ENCODE measurements around the gene ADGRF1. TPM values are rescaled to one million over a fixed set of nuclear protein-coding genes. Genes with fewer than 3 reads are reported as not detected.

Gene ADGRF1
- total RNA-seq, 5 donors from 2014 or later (not counting 1 experiment from before 2014, with no cell fraction given), result 0.19 to 0.32 TPM; not detected in 3

DNA sequence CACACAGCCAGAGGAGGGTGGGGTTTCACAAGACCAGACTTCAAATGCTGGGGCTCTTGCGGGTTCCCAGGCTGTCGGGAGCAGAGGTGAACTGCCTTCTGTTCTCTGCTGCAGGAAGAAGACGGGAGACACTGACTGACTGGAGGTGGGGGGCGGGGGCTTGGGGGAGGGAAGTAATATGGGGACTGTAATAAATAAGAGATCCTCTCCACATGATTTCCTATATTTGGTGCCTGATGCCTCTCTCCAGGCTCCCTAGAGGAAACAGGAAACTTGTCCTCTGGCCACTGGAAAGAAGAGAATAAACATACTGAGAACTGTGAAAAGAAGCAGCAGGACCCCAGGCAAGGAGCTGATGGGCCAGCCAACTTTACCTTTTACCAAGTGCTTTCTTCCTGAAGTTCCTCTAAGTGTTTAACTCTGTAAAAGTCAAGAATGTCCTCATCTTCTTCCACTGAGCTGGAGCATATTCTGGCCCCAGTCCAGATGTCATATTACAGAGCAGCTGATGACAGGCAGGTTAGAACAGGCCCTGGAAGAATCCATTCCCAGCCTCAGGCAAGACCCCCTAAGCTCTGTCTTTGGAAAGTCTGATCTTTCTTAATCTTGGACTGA lies 87.2 kb downstream of the ADGRF1 start:
- no peaks in the 10 kb centered on the region for H3K4me1 ChIP-seq (ENCODE audit: control insufficient read depth in 1 of 2, extremely low read depth in 1 of 2, insufficient read depth in 2 of 2, low read length in 2 of 2)
- peaks cover 0 to 1% of the 10 kb centered on the region in 2 experiments for H3K27me3 ChIP-seq (replicated peaks in 1 of 2; ENCODE audit: control insufficient read depth in 2 of 2, extremely low read depth in 1 of 2, insufficient read depth in 2 of 2, low read length in 1 of 2)
- no peaks in the 10 kb centered on the region for H3K9me3 ChIP-seq
- Mint-ChIP-seq H3K27me3 (peaks cover 13 to 22% of the 10 kb centered on the region in 2 donors), H3K9me3 (no peaks in the 10 kb centered on the region), H3K27ac (no peak overlapping the region), H3K4me3 (no peak overlapping the region), H3K36me3 (no peaks in the 10 kb centered on the region), H3K4me1 (no peaks in the 10 kb centered on the region)
- H3K4me3 ChIP-seq (ENCODE audit: control insufficient read depth in 1 of 2, extremely low read depth in 1 of 2, low read length in 1 of 2), result no peak overlapping the region
- ChIA-PET POLR2A (no interaction called here), CTCF (no interaction called here)
- ATAC-seq (replicated peaks in 1 of 4) (no peak), DNase-seq (no peak)
- no CpG with 5 or more reads among the region's 4 CpGs for WGBS (ENCODE audit: insufficient coverage)
- H3K36me3 ChIP-seq (ENCODE audit: control insufficient read depth in 2 of 2, extremely low read depth in 1 of 2, insufficient read depth in 1 of 2, low read length in 1 of 2), result no peaks in the 10 kb centered on the region
- no peak overlapping the region for H3K27ac ChIP-seq (ENCODE audit: low read length)

GRCh38 chr6:46953921-46954320 lies 88.2 kb downstream of the ADGRF1 start:
- Histone ChIP-seq H3K4me1 (ENCODE audit: control insufficient read depth in 1 of 2, extremely low read depth in 1 of 2, insufficient read depth in 2 of 2, low read length in 2 of 2) (no peaks in the 10 kb centered on the region), H3K9me3 (no peaks in the 10 kb centered on the region), H3K27me3 (replicated peaks in 1 of 2; ENCODE audit: control insufficient read depth in 2 of 2, extremely low read depth in 1 of 2, insufficient read depth in 2 of 2, low read length in 1 of 2) (peaks cover 0 to 2% of the 10 kb centered on the region in 2 experiments), H3K27ac (ENCODE audit: low read length) (no peak overlapping the region), H3K4me3 (ENCODE audit: control insufficient read depth in 1 of 2, extremely low read depth in 1 of 2, low read length in 1 of 2) (no peak overlapping the region), H3K36me3 (ENCODE audit: control insufficient read depth in 2 of 2, extremely low read depth in 1 of 2, insufficient read depth in 1 of 2, low read length in 1 of 2) (no peaks in the 10 kb centered on the region)
- Mint-ChIP-seq H3K4me3 (no peak overlapping the region), H3K9me3 (no peaks in the 10 kb centered on the region), H3K36me3 (no peaks in the 10 kb centered on the region), H3K27me3 (peaks cover 13 to 18% of the 10 kb centered on the region in 2 donors), H3K27ac (no peak overlapping the region), H3K4me1 (no peaks in the 10 kb centered on the region)
- ChIA-PET POLR2A (no interaction called here), CTCF (no interaction called here)
- 100% methylated on average over 1 of the region's 4 CpGs for WGBS (ENCODE audit: insufficient coverage)
- DNase-seq, result no peak
- ATAC-seq (replicated peaks in 1 of 4), result no peak

DNA sequence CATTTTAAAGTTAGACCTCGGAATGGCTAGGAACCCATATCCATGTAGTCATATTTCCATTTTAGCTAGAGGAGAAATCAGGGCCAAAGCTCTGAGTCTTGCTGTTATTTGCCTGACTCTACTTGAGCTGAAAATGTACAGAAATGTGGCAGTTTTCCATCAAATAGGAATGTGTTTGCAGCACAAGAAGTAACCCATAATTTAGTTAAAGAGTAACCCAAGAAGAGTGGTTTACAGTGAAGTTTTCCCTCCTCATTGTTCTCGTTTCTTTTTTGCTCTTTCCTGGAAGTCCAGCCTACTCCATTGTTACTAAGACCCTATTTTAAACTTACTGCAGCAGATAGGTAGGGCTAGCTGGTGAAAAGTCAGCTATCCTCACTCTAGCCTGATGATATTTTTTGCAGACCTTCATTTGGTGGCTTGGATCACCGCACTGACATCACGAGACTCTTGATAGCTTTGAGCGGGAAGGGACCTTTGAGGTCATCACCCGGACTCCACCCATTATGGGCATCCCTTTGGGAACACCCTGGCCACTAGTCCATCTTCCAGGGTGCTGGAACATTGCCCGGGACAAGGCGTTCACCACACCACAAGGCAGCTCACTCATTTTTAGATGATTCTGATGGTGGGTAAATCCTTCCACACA lies 92.4 kb downstream of the ADGRF1 start:
- ChIA-PET POLR2A (no interaction called here), CTCF (no interaction called here)
- Mint-ChIP-seq H3K4me1 (no peaks in the 10 kb centered on the region), H3K9me3 (no peaks in the 10 kb centered on the region), H3K4me3 (no peak overlapping the region), H3K27me3 (peaks cover 13 to 20% of the 10 kb centered on the region in 2 donors), H3K27ac (no peak overlapping the region), H3K36me3 (no peaks in the 10 kb centered on the region)
- DNase-seq, result no peak
- no peak overlapping the region for H3K4me3 ChIP-seq (ENCODE audit: control insufficient read depth in 1 of 2, extremely low read depth in 1 of 2, low read length in 1 of 2)
- WGBS (ENCODE audit: insufficient coverage), result 92% methylated on average over 3 of the region's 8 CpGs
- ATAC-seq (replicated peaks in 1 of 4), result no peak
- H3K27ac ChIP-seq (ENCODE audit: low read length), result no peak overlapping the region
- H3K4me1 ChIP-seq (ENCODE audit: control insufficient read depth in 1 of 2, extremely low read depth in 1 of 2, insufficient read depth in 2 of 2, low read length in 2 of 2), result no peaks in the 10 kb centered on the region
- peaks cover 0 to 2% of the 10 kb centered on the region in 2 experiments for H3K27me3 ChIP-seq (replicated peaks in 1 of 2; ENCODE audit: control insufficient read depth in 2 of 2, extremely low read depth in 1 of 2, insufficient read depth in 2 of 2, low read length in 1 of 2)
- H3K9me3 ChIP-seq, result no peaks in the 10 kb centered on the region
- no peaks in the 10 kb centered on the region for H3K36me3 ChIP-seq (ENCODE audit: control insufficient read depth in 2 of 2, extremely low read depth in 1 of 2, insufficient read depth in 1 of 2, low read length in 1 of 2)

DNA sequence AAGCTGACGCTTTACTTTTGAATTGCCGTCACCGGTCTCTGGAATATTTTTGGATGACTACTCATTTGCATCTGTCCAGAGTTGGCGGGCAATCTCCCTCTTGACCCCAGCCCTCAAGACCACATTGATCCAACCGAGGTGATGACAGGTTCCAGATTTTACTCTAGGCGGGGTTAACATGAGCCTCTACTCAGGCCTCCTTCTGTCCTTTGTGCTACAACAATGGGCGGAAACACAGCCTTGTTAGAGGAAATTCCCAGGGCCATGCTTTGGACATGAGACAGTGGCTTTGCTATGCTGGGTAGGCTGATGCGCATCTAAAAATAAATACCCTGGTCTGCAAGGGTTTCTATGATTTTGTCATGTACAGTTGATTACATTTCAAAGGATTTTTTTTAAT lies 93.4 kb downstream of the ADGRF1 start:
- peaks cover 10 to 20% of the 10 kb centered on the region in 2 donors for H3K27me3 Mint-ChIP-seq
- no peaks in the 10 kb centered on the region for H3K36me3 Mint-ChIP-seq
- ATAC-seq (replicated peaks in 1 of 4), result no peak

More for the DNA sequence above, 93.4 kb downstream of the ADGRF1 start:
- no peaks in the 10 kb centered on the region for H3K9me3 Mint-ChIP-seq
- no peak overlapping the region for H3K27ac Mint-ChIP-seq
- Histone ChIP-seq H3K27ac (ENCODE audit: low read length) (no peak overlapping the region), H3K4me3 (ENCODE audit: control insufficient read depth in 1 of 2, extremely low read depth in 1 of 2, low read length in 1 of 2) (no peak overlapping the region), H3K27me3 (replicated peaks in 1 of 2; ENCODE audit: control insufficient read depth in 2 of 2, extremely low read depth in 1 of 2, insufficient read depth in 2 of 2, low read length in 1 of 2) (peaks cover 0 to 2% of the 10 kb centered on the region in 2 experiments), H3K4me1 (ENCODE audit: control insufficient read depth in 1 of 2, extremely low read depth in 1 of 2, insufficient read depth in 2 of 2, low read length in 2 of 2) (no peaks in the 10 kb centered on the region), H3K36me3 (ENCODE audit: control insufficient read depth in 2 of 2, extremely low read depth in 1 of 2, insufficient read depth in 1 of 2, low read length in 1 of 2) (no peaks in the 10 kb centered on the region), H3K9me3 (no peaks in the 10 kb centered on the region)
- ChIA-PET POLR2A (interaction anchor here in 1 of 2 donors (0.7 kb wide), 1 partner anchor 16 kb away, joined by 4 read pairs; no protein-coding TSS in a partner anchor), CTCF (no interaction called here)
- H3K4me1 Mint-ChIP-seq, result no peaks in the 10 kb centered on the region
- 89% methylated on average over 8 of the region's 8 CpGs for WGBS (ENCODE audit: insufficient coverage)
- DNase-seq, result no peak
- no peak overlapping the region for H3K4me3 Mint-ChIP-seq

Other genes with a start within 250 kb of the ADGRF1 start
- gene MEP1A, start 248.9 kb downstream of the ADGRF1 start, total RNA-seq, result not detected
- gene ADGRF5, start 120.4 kb downstream of the ADGRF1 start, total RNA-seq, result under 1 TPM in 3 of 5 donors, not detected in 2; 0.07 to 0.32 (median 0.22) TPM